Mucosa of rectum (tissue), 2 donors: ENCODE measurements around the gene VWCE.

Experiments used
- H3K27ac ChIP-seq, 2 donors: one replicate each; pipeline ENCODE4 v1.7.0; 2013; ENCODE audit warnings: inconsistent platforms in 2 of 2, low read depth in 2 of 2, low read length in 2 of 2
- H3K27me3 ChIP-seq, 2 donors: one replicate each; pipeline ENCODE4 v1.7.0; 2013; ENCODE audit warnings: low read length in 2 of 2; ENCODE audit not compliant: control insufficient read depth in 2 of 2, insufficient read depth in 2 of 2
- H3K36me3 ChIP-seq, 2 donors: one replicate each; pipeline ENCODE4 v1.7.0; 2013; ENCODE audit warnings: low read length in 2 of 2; ENCODE audit not compliant: control insufficient read depth in 2 of 2, insufficient read depth in 2 of 2
- H3K4me1 ChIP-seq, 2 donors: one replicate each; pipeline ENCODE4 v1.7.0; 2013; ENCODE audit warnings: low read length in 2 of 2, mild to moderate bottlenecking in 1 of 2; ENCODE audit not compliant: control insufficient read depth in 2 of 2, insufficient read depth in 2 of 2
- H3K4me3 ChIP-seq, 2 donors: one replicate each; pipeline ENCODE4 v1.7.0; 2013; ENCODE audit warnings: low read length in 2 of 2
- H3K9ac ChIP-seq, 2 donors: one replicate each; pipeline ENCODE4 v1.7.0; 2013; ENCODE audit warnings: low read length in 2 of 2, low read depth in 1 of 2, mild to moderate bottlenecking in 1 of 2
- H3K9me3 ChIP-seq, 2 donors: one replicate each; pipeline ENCODE4 v1.7.0; 2013; ENCODE audit warnings: low read length in 2 of 2; ENCODE audit not compliant: control insufficient read depth in 2 of 2
- donor health status: healthy.
- donor health status: Normal muscosa, but diverticular disease.

Gene VWCE

GRCh38 chr11:61283613-61284012 lies 11.5 kb downstream of the VWCE start:
- H3K4me1 ChIP-seq: peaks cover 3 to 4% of the 10 kb centered on the region in 2 donors
- H3K27ac ChIP-seq: no peak overlapping the region
- H3K27me3 ChIP-seq: peaks cover 2 to 5% of the 10 kb centered on the region in 2 donors
- no peaks in the 10 kb centered on the region for H3K36me3 ChIP-seq
- H3K4me3 ChIP-seq: no peak overlapping the region
- no peak overlapping the region for H3K9ac ChIP-seq
- no peaks in the 10 kb centered on the region for H3K9me3 ChIP-seq

- Histone ChIP-seq H3K27me3 (peaks cover 2 to 5% of the 10 kb centered on the region in 2 donors), H3K4me3 (peak overlapping the region; percentile 54 to 63), H3K4me1 (peaks cover 3 to 4% of the 10 kb centered on the region in 2 donors), H3K9me3 (no peaks in the 10 kb centered on the region), H3K9ac (no peak overlapping the region), H3K36me3 (no peaks in the 10 kb centered on the region), H3K27ac (no peak overlapping the region)
Observed at GRCh38 chr11:61281581-61282250, 13.4 kb downstream of the VWCE start.

- Histone ChIP-seq H3K27ac (no peak overlapping the region), H3K27me3 (peaks cover 2 to 5% of the 10 kb centered on the region in 2 donors), H3K36me3 (no peaks in the 10 kb centered on the region), H3K4me3 (peak overlapping the region; percentile 54 to 63), H3K4me1 (peaks cover 3 to 4% of the 10 kb centered on the region in 2 donors), H3K9ac (no peak overlapping the region), H3K9me3 (no peaks in the 10 kb centered on the region)
Observed at GRCh38 chr11:61280883-61281580, 14.1 kb downstream of the VWCE start.

- no peak overlapping the region for H3K27ac ChIP-seq
- peaks cover 3 to 4% of the 10 kb centered on the region in 2 donors for H3K4me1 ChIP-seq
- no peaks in the 10 kb centered on the region for H3K9me3 ChIP-seq
- H3K27me3 ChIP-seq: peaks cover 2 to 5% of the 10 kb centered on the region in 2 donors
- no peak overlapping the region for H3K4me3 ChIP-seq
- no peaks in the 10 kb centered on the region for H3K36me3 ChIP-seq
- H3K9ac ChIP-seq: no peak overlapping the region
Observed at GRCh38 chr11:61279934-61280659, 15.0 kb downstream of the VWCE start.

- H3K4me3 ChIP-seq: no peak overlapping the region
- no peak overlapping the region for H3K9ac ChIP-seq
- H3K4me1 ChIP-seq: peaks cover 3 to 6% of the 10 kb centered on the region in 2 donors
- no peaks in the 10 kb centered on the region for H3K9me3 ChIP-seq
- no peak overlapping the region for H3K27ac ChIP-seq
- H3K27me3 ChIP-seq: peaks cover 2 to 5% of the 10 kb centered on the region in 2 donors
- H3K36me3 ChIP-seq: no peaks in the 10 kb centered on the region
Observed at GRCh38 chr11:61278001-61278470, 17.1 kb downstream of the VWCE start.

- Histone ChIP-seq H3K36me3 (no peaks in the 10 kb centered on the region), H3K27me3 (peaks cover 0 to 2% of the 10 kb centered on the region in 2 donors), H3K4me3 (no peak overlapping the region), H3K9ac (no peak overlapping the region), H3K9me3 (no peaks in the 10 kb centered on the region), H3K27ac (no peak overlapping the region), H3K4me1 (peaks cover 3 to 6% of the 10 kb centered on the region in 2 donors)
Observed at GRCh38 chr11:61277186-61278000, 17.7 kb downstream of the VWCE start.

GRCh38 chr11:61275191-61275590 lies 19.9 kb downstream of the VWCE start:
- H3K4me3 ChIP-seq: no peak overlapping the region
- H3K27ac ChIP-seq: no peak overlapping the region
- no peaks in the 10 kb centered on the region for H3K36me3 ChIP-seq
- no peak overlapping the region for H3K9ac ChIP-seq
- peaks cover 0 to 2% of the 10 kb centered on the region in 2 donors for H3K4me1 ChIP-seq
- H3K9me3 ChIP-seq: no peaks in the 10 kb centered on the region
- H3K27me3 ChIP-seq: no peaks in the 10 kb centered on the region

- Histone ChIP-seq H3K27me3 (no peaks in the 10 kb centered on the region), H3K9ac (no peak overlapping the region), H3K36me3 (no peaks in the 10 kb centered on the region), H3K9me3 (no peaks in the 10 kb centered on the region), H3K27ac (no peak overlapping the region), H3K4me3 (no peak overlapping the region), H3K4me1 (peaks cover 0 to 2% of the 10 kb centered on the region in 2 donors)
Observed at GRCh38 chr11:61274084-61274483, 21.0 kb downstream of the VWCE start.

- Histone ChIP-seq H3K36me3 (no peaks in the 10 kb centered on the region), H3K27me3 (no peaks in the 10 kb centered on the region), H3K9ac (no peak overlapping the region), H3K27ac (no peak overlapping the region), H3K4me3 (no peak overlapping the region), H3K9me3 (no peaks in the 10 kb centered on the region), H3K4me1 (peaks cover 0 to 2% of the 10 kb centered on the region in 2 donors)
Observed at GRCh38 chr11:61273178-61274078, 21.7 kb downstream of the VWCE start.
